Nucleus accumbens (tissue), 56 donors: ENCODE data around the gene KCNRG.
"Not testable (repeated sequence)": the region's sequence is repeated elsewhere in the genome, so short reads cannot be mapped to it uniquely, and the experiment has no call there.

Experiments
- DNase-seq, 56 donors: peaks; one replicate each; lab custom pipeline; 2025; lab: John Stamatoyannopoulos, UW

The KCNRG gene

DNA sequence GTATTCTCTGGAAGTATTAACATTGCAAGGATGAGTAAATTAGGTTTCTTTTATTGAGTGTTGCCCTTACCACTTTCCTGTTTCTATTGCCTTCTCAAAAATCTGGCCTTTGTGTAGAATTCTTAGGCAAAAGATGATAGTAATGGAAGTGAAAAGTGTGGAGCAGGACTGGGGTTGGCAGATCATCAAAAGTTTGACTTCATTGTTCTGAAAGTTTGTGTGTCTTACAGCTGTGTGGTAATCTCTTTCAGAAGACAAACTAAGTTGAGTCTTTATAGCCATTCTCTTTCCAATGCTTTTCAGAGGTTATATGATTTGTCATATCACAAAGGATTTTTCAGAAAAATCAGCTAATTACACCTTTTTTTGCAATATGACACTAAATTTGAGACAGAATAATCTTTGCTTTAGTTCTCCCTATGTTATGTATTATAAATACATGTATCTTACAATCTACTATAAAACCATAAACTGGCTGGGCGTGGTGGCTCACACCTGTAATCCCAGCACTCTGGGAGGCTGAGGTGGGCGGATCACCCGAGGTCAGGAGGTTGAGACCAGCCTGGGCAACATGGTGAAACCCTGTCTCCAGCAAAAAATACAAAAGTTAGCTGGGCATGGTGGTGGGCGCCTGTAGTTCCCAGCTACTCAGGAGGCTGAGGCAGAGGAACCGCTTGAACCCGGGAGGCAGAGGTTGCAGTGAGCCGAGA, 8.7 kb upstream of the KCNRG start:
- no peak for DNase-seq

DNA sequence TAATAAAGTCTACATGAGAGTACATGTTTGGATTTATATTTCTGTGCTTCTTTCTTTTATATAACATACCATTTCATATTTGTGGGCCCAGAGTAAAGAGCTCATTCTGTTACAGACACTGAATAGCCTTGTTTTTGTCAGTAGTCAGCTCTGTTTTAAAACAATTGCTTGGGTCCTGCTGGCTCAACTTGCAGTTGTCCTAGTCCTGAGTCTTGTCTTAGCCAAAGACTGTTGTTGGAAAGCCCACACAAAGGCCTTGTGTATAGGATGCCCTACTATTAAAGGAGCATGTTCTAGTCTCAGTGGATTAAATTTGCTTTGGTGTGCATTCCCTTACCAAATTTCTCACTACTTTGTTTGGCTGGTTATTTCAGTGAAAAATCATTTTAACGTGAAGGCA, 3.8 kb upstream of the KCNRG start:
- DNase-seq = peak in 24 of 56 donors; percentile 4 to 61 (median 12)

GRCh38 chr13:50012396-50013169, 2.7 kb upstream of the KCNRG start:
- DNase-seq = no peak

- DNase-seq = no peak
Observed at GRCh38 chr13:50014386-50014785, 858 bp upstream of the KCNRG start.

- no peak for DNase-seq
Observed at GRCh38 chr13:50015750-50016149, 506 bp downstream of the KCNRG start.

DNA sequence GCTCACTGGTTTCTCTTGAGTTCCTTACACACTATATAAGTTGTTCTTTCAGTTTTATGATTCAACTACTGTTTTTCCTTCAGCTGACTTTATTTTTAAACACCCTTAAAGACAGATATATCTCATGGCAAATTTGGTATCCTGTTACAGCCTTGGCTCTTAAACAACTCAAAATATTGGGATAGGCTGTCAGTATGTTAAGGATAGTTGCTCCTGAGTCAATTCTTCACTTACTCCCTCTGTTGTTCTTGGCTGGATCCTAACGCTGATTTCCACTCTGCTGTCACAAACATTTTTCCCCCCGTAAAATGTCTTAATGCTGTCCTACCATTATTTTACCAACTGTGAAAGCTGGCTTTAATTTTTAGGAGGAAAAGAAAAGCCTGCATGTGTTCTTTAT, 1.2 kb downstream of the KCNRG start:
- no peak for DNase-seq

DNA sequence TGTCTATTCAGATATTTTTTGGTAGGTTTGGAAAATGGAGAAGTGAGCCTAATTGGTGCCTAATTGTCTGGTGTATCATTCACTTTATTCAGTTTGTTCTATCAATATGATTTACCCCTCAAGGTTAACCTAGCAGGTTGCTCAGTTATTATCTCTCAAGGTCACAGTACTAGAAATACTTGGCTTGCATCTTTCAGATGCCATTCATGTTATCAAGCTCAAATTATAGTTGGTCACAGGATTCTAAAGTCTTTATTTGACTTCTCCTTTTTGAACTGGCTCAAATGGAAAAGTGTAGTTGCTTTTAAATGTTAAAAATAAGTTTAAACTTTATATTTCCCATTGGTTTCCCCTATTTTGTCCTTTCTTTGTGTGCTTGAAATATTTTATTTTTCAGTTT, 2.6 kb downstream of the KCNRG start:
- DNase-seq = no peak

DNA sequence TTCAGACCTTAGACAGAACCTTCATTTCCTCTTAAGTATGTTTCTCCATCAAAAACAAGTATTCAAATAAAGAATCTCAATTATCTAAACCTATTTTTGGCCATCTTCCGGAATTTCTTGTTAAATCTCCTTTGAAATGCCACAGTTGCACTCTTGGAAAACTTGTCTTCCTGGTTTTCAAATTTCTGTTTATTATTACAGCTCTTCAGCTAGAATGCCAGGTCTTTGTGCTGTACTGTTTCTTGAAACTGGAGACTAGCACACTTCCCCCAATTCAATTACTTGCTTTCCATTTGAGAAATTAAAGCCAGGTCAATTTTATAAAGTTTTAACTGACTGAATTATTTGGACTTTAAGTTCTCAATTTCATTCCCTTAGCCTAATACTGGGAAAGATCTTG, 10.2 kb downstream of the KCNRG start:
- DNase-seq = no peak

GRCh38 chr13:50026788-50027473, 11.7 kb downstream of the KCNRG start:
- DNase-seq = no peak

- no peak for DNase-seq
Observed at GRCh38 chr13:50030315-50030714, 15.1 kb downstream of the KCNRG start.

DNA sequence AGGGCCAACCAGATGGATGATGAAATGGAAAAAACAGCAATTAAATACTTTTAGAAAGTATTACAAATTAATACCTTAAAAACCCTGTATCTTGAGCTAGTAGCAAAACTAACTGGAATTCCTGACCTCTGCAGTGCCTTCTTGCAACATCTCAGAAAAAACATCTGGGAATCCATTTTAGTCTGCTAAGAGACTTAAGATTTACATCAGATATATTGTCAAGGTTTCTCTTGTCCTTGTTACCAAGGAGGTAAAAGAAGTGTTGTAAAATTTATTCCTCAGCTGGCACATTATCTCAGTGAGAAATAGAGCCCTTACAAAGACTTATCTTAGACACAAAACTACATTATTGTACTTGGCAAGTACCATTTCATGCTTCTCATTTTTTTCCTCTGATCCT, 18.5 kb downstream of the KCNRG start:
- no peak for DNase-seq

- no peak for DNase-seq
Observed at GRCh38 chr13:50037788-50038187, 22.5 kb downstream of the KCNRG start.

- no peak for DNase-seq
Observed at GRCh38 chr13:50038266-50038665, 23.0 kb downstream of the KCNRG start.

- no peak for DNase-seq
Observed at GRCh38 chr13:50052478-50052877, 37.2 kb downstream of the KCNRG start.

GRCh38 chr13:50053844-50054243, 38.6 kb downstream of the KCNRG start:
- DNase-seq = no peak

DNA sequence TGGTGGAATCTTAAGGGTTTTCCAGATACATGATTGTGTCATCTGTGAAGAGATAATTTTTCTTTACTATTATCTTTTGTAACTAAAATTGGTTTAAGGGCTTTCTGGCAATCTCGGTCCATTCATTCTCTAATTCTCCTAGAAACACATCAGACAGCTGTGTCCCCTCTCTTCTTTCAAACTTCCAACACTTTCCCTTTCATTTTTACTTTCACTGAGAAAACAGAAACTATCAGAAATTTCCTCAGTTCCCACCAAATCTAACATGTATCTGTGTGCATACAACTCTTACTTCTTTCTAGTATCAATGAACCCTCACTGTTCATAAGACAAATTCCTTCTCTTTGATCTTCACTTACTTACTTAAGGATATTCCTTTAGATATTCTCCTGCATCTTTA, 40.2 kb downstream of the KCNRG start:
- DNase-seq = no peak

DNA sequence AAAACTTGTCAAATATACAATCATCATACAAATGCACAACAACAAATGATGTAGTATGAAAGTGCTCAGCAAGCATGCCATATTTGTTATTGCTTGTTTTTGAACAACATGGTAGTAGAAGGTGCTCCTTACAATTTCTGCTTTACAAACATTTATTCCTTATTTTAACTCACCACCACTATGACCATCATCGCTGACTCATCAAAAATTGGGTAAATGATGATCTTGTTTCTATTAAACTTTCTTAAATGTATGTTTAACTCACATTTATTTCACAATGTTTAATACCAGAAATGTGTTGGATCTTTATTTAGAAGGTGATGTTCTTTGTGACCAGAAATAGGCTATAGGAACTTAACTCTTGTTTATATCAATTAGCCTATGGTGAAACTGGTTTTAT, 45.5 kb downstream of the KCNRG start:
- DNase-seq = no peak

DNA sequence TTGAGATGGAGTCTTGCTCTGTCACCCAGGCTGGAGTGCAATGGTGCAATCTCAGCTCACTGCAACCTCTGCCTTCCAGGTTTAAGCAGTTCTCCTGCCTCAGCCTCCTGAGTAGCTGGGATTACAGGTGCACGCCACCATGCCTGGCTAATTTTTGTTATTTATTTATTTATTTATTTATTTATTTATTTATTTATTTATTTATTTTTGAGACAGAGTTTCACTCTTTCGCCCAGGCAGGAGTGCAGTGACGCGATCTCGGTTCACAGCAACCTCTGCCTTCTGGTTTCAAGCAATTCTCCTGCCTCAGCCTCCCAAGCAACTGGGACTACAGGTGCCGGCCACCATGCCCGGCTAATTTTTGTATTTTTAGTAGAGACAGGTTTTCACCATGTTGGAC, 47.1 kb downstream of the KCNRG start:
- not testable (repeated sequence) for DNase-seq

DNA sequence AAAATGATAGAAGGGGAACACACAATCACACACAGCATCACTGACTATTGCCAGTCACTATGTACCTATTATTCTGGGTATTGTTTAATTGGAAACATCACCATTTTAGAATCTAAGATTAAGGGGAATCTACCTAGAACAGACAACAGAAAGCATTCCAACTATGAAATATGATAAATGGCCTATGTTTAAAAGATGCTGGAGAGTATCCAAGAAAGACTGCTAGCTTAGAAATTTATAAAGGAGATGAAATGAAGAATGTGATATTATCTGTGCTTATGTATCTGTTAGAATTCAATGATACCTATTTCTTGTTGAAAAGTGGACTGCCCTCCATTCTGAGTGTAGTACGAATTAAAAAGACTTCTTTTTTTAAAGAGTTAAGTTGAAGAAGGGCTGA, 50.5 kb downstream of the KCNRG start:
- no peak for DNase-seq

DNA sequence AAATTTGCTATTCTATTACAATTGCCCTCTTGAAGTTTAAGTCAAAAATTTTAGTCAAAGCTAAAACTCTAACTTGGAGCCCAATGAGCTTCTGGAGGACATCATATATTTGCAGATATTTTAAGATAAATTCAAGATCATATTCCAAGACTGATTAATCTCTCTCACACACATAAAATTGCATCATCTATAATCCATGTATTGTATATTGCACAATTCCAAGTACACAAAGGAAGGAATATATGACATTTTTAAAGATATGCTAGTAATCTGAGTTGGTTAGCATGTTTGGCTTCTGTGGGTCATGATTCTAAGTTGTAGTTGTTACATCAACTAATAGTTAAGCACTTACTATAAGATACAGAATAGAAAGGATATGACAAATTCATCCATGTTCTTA, 53.3 kb downstream of the KCNRG start:
- no peak for DNase-seq

- DNase-seq = no peak
Observed at GRCh38 chr13:50069261-50069660, 54.0 kb downstream of the KCNRG start.

DNA sequence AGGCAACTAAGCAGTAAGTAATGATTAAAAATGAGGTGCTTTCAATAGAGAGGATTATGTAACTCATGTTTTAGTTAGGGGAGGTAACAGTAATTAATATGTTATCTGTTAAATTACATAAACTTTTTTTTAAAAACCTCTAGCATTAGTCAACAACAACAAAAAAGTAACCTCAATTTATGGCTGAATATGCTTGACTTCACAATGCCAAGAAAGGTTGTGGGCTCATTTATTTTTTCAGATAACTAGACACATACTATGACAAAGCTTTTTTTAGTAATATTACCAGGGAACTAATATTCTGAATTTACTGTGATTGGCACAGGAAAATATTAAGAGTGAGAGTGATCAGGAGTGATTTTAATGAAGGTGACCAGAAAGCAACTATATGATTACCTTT, 54.9 kb downstream of the KCNRG start:
- DNase-seq = no peak
